Fibroblast of lung (primary cell): ENCODE measurements around the gene NECTIN1. TPM values are rescaled to one million over a fixed set of nuclear protein-coding genes. Genes with fewer than 3 reads are reported as not detected.

Experiments
- DNase-seq, 2 donors: peaks; one replicate each; pipeline versions ENCODE4 v3.0.0 to v3.0.0-alpha.2; 2010; ENCODE audit warnings: low read depth in 2 of 2
- H2AFZ ChIP-seq: 2 replicates; pipeline ENCODE4 v1.5.1; 2012; ENCODE audit warnings: low read length, control low read depth, inconsistent platforms
- H3K27ac ChIP-seq: 2 replicates; pipeline ENCODE4 v1.5.1; 2011; ENCODE audit warnings: low read length, control low read depth; ENCODE audit not compliant: insufficient read depth
- H3K27me3 ChIP-seq: 2 replicates; pipeline ENCODE4 v1.5.1; 2011; ENCODE audit warnings: mild to moderate bottlenecking, low read length; ENCODE audit not compliant: control insufficient read depth, insufficient read depth
- H3K36me3 ChIP-seq: 2 replicates; pipeline ENCODE4 v1.5.1; 2011; ENCODE audit warnings: low read length; ENCODE audit not compliant: control insufficient read depth, insufficient read depth
- H3K4me1 ChIP-seq: 2 replicates; pipeline ENCODE4 v1.5.1; 2011; ENCODE audit warnings: low read length; ENCODE audit not compliant: control insufficient read depth, insufficient read depth; ENCODE audit errors: extremely low read depth
- H3K4me2 ChIP-seq: 2 replicates; pipeline ENCODE4 v1.5.1; 2011; ENCODE audit warnings: low read length, control low read depth; ENCODE audit not compliant: insufficient read depth; ENCODE audit errors: extremely low read depth
- H3K4me3 ChIP-seq, 4 experiments: fragments of 200-600 bp in 1 of 4; sonication (generic) in 1 of 4; replicated peaks in 1 of 4; 2 replicates each; pipeline ENCODE4 v1.5.1; 2011 to 2016; ENCODE audit warnings: low read length in 4 of 4, low read depth in 3 of 4, mild to moderate bottlenecking in 3 of 4, control low read depth in 2 of 4, inconsistent platforms in 1 of 4, mixed read lengths in 1 of 4; ENCODE audit not compliant: insufficient read depth in 1 of 4; ENCODE audit errors: control extremely low read depth in 1 of 4
- H3K79me2 ChIP-seq: 2 replicates; pipeline ENCODE4 v1.5.1; 2012; ENCODE audit warnings: mild to moderate bottlenecking, low read length, inconsistent platforms; ENCODE audit not compliant: control insufficient read depth, insufficient read depth
- H3K9ac ChIP-seq: 2 replicates; pipeline ENCODE4 v1.5.1; 2011; ENCODE audit warnings: mild to moderate bottlenecking, low read length, control low read depth; ENCODE audit not compliant: insufficient read depth
- H3K9me3 ChIP-seq: 2 replicates; pipeline ENCODE4 v1.5.1; 2012; ENCODE audit warnings: low read depth, low read length; ENCODE audit not compliant: control insufficient read depth, insufficient read depth
- H4K20me1 ChIP-seq: 2 replicates; pipeline ENCODE4 v1.5.1; 2011; ENCODE audit warnings: low read length; ENCODE audit not compliant: control insufficient read depth, insufficient read depth; ENCODE audit errors: extremely low read depth
- EZH2 ChIP-seq: IDR thresholded peaks from 2 replicates; pipeline ENCODE4 v1.5.1; 2012; ENCODE audit warnings: low read length, control low read depth, mild to moderate bottlenecking; ENCODE audit errors: missing control alignments
- polyA plus RNA-seq, 2 donors: library from polyadenylated mRNA; depleted of rRNA in 1 of 2; stranded (reverse) in 1 of 2; unstranded in 1 of 2; fragments of >200 nt; gene quantifications; 2 replicates each; pipeline ENCODE4 v1.2.1, GENCODE V29; 2011 to 2012; ENCODE audit warnings: missing spikeins in 1 of 2
- total RNA-seq: library from RNA; depleted of rRNA; stranded (reverse); fragments of >200 nt; gene quantifications from 2 replicates; pipeline ENCODE4 v1.2.1, GENCODE V29; 2014
- TF ChIP-seq, protein P1 (sequence below), 2 donors: IDR thresholded peaks in 1 of 2; conservative IDR thresholded peaks in 1 of 2; 1 replicate in 1 of 2; 2 replicates in 1 of 2; pipeline ENCODE4 v1.5.1; 2011 to 2012; ENCODE audit warnings: low read length in 2 of 2, control low read depth in 1 of 2, inconsistent platforms in 1 of 2, low read depth in 1 of 2, mild to moderate bottlenecking in 1 of 2

NECTIN1 gene
- total and polyA plus RNA-seq, 2 donors (not counting 1 experiment from before 2014, with no cell fraction given), result 2.0 to 2.8 TPM

DNA sequence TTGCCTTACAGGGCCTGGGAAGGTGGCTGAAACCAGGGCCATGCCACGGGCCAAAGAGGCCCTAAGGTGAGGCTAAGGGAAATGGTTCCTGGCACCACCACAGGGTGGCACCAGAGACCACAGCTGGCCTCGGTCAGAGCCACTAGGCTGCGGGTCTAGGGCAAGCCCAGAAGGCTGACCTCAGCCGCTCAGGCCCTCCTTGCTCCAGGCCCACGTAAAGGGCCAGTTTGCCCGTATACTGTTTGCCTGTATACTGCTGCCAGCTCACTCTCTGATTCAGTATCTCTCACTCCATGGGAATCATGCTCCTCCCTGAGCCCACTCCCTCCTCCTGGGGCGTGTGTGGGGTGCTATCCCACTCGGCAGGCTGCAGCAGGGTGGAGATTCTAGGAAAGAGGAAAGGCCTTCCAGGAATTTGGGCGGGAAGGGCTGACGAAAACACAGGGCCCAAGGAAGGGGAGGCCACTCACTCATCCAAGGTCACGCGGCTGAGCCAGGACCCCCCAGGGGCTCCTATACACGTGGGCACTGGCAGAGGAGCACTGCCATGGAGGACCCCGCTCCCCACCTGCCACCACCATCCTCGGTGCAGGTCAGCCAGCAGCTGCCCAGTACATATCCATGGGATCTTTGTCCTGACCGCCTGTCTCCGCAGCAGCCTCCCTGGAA lies 62.4 kb downstream of the NECTIN1 start:
- Histone ChIP-seq H2AFZ (no peak overlapping the region), H3K79me2 (no peaks in the 10 kb centered on the region), H3K36me3 (no peaks in the 10 kb centered on the region), H3K9ac (no peak overlapping the region), H3K4me1 (peaks cover 9% of the 10 kb centered on the region), H3K4me3 (no peak overlapping the region), H3K27me3 (no peaks in the 10 kb centered on the region), H3K4me2 (no peak overlapping the region), H3K9me3 (no peaks in the 10 kb centered on the region), H4K20me1 (no peaks in the 10 kb centered on the region), H3K27ac (no peak overlapping the region)
- TF ChIP-seq, protein P1, sequence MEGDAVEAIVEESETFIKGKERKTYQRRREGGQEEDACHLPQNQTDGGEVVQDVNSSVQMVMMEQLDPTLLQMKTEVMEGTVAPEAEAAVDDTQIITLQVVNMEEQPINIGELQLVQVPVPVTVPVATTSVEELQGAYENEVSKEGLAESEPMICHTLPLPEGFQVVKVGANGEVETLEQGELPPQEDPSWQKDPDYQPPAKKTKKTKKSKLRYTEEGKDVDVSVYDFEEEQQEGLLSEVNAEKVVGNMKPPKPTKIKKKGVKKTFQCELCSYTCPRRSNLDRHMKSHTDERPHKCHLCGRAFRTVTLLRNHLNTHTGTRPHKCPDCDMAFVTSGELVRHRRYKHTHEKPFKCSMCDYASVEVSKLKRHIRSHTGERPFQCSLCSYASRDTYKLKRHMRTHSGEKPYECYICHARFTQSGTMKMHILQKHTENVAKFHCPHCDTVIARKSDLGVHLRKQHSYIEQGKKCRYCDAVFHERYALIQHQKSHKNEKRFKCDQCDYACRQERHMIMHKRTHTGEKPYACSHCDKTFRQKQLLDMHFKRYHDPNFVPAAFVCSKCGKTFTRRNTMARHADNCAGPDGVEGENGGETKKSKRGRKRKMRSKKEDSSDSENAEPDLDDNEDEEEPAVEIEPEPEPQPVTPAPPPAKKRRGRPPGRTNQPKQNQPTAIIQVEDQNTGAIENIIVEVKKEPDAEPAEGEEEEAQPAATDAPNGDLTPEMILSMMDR (conservative IDR thresholded peaks at IDR 0.05 in 1 of 2, IDR thresholded peaks at IDR 0.05 in 1 of 2; ENCODE audit: low read depth in 1 of 2, low read length in 2 of 2), result peak; percentile 95
- TF ChIP-seq EZH2, result no peak
- peak; percentile 25 to 70 for DNase-seq

DNA sequence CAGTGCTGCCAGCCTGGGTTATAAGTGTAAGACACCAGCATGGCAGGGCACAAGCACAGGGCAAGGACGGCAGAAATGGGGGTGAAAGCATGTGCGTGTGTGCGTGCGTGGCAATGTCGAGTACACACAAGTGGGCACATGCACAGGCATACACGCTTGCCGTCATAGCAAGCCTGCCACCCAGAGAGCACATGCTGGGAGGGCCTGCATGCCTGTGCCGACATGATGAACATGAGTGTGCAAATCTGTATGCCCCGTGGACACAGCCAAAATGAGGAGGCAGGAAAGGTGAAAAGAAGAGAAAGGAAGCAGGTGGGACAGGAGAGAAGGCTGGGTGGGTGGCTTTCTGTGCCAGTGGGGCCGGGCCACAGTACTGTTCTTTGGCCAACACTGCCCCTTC lies 62.9 kb downstream of the NECTIN1 start:
- Histone ChIP-seq H3K9me3 (no peaks in the 10 kb centered on the region), H3K4me1 (peaks cover 3% of the 10 kb centered on the region), H2AFZ (no peak overlapping the region), H3K36me3 (no peaks in the 10 kb centered on the region), H3K4me3 (no peak overlapping the region), H3K9ac (no peak overlapping the region), H4K20me1 (no peaks in the 10 kb centered on the region), H3K4me2 (no peak overlapping the region), H3K27ac (no peak overlapping the region), H3K27me3 (no peaks in the 10 kb centered on the region), H3K79me2 (no peaks in the 10 kb centered on the region)
- TF ChIP-seq, protein P1 (conservative IDR thresholded peaks at IDR 0.05 in 1 of 2, IDR thresholded peaks at IDR 0.05 in 1 of 2; ENCODE audit: low read depth in 1 of 2, low read length in 2 of 2), result no peak
- TF ChIP-seq EZH2, result no peak
- no peak for DNase-seq

DNA sequence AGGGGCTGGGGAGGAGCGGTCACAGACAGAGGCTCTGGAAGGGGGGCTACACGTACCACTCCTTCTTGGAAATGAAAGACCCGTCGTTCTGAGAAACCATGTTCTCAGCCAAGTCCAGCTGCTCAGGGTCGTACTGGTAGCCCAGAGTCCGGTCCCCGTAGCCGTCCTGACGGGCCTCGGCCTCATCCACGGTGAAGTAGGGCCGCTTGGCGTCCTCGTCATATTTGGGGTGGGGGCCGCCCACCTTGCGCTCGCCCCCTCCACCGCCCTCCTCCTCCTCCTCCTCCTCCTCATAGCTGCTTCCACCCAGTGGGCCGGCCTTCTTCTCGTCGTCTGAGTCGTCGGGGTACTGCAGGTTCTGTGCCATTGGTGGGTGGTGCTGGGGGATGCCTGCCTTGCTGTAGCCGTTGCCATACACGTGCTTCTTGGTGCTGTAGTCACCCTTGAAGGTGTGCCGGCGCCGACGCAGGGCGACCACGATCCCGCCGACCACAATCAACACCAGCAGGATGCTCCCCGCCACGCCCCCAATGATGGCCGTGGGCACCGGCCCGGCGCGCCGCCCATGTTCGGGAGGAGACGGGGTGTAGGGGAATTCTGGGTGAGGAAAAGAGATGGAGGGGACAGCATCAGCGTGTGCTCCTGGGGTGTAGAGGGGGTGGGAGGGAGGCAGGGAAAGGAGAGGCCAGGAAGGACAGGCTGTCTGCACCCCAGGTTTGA lies 64.1 kb downstream of the NECTIN1 start:
- Histone ChIP-seq H3K79me2 (no peaks in the 10 kb centered on the region), H3K27ac (no peak overlapping the region), H3K4me2 (no peak overlapping the region), H3K9me3 (no peaks in the 10 kb centered on the region), H3K9ac (no peak overlapping the region), H3K36me3 (no peaks in the 10 kb centered on the region), H4K20me1 (no peaks in the 10 kb centered on the region), H3K4me1 (no peaks in the 10 kb centered on the region), H3K27me3 (no peaks in the 10 kb centered on the region), H3K4me3 (no peak overlapping the region), H2AFZ (no peak overlapping the region)
- TF ChIP-seq EZH2, result no peak
- TF ChIP-seq, protein P1 (conservative IDR thresholded peaks at IDR 0.05 in 1 of 2, IDR thresholded peaks at IDR 0.05 in 1 of 2; ENCODE audit: low read depth in 1 of 2, low read length in 2 of 2), result no peak
- DNase-seq, result no peak
